ENCODE measurements around the gene KCNN3. TPM values are rescaled to one million over a fixed set of nuclear protein-coding genes. Genes with fewer than 3 reads are reported as not detected.
A peak's percentile ranks its signal among the peaks of the same experiment; 100 is the strongest.

The KCNN3 gene
- total RNA-seq, 4 donors from 2014 or later, result 5.0 to 30.0 (median 20.8) TPM

DNA sequence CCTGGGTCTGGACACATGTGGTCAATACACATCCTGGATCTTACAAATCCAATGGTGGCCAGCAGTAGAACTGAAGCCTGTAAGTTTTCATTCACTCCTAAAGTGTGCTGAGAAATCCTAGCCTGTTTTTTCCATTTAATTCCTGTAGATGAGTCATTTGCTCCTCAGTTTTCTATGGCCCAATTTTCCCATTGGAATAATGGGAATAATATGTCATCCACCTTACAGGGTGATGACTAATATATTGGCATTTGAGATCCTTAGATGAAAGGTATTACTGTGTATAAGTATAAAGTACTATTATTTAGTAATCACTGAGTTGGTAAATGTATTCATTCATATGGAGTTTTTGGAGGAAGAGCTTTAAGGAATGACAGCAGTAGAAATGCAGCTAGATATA lies 172.4 kb downstream of the KCNN3 start:
- ATAC-seq, result no peak
- Histone ChIP-seq H3K9me3 (no peaks in the 10 kb centered on the region), H3K4me3 (no peak overlapping the region)

GRCh38 chr1:154696456-154696855 lies 173.6 kb downstream of the KCNN3 start:
- in situ Hi-C loops (cut with MboI; ENCODE audit: low sequenced_read_pairs in 4 of 4) (no loop called here), intact Hi-C loops (cut with DNase I; ENCODE audit: low total_unique reads) (loop anchor here (10.0 kb wide), 1 partner anchor 178 kb away; the partner anchor contains the start of gene KCNN3)
- ATAC-seq, result peak; percentile 85 to 93

More for the DNA sequence above, 172.4 kb downstream of the KCNN3 start:
- Histone ChIP-seq H3K36me3 (no peaks in the 10 kb centered on the region), H3K27me3 (no peaks in the 10 kb centered on the region), H3K4me1 (peaks cover 32 to 34% of the 10 kb centered on the region in 2 donors), H3K27ac (peak overlapping the region; percentile 71 to 81 (median 76))
- in situ Hi-C loops (cut with MboI; ENCODE audit: low sequenced_read_pairs in 4 of 4), result no loop called here
- DNase-seq, result no peak
- intact Hi-C loops (cut with DNase I; ENCODE audit: low total_unique reads), result loop anchor here (10.0 kb wide), 1 partner anchor 177 kb away; the partner anchor contains the start of gene KCNN3
- TF ChIP-seq, protein P1, sequence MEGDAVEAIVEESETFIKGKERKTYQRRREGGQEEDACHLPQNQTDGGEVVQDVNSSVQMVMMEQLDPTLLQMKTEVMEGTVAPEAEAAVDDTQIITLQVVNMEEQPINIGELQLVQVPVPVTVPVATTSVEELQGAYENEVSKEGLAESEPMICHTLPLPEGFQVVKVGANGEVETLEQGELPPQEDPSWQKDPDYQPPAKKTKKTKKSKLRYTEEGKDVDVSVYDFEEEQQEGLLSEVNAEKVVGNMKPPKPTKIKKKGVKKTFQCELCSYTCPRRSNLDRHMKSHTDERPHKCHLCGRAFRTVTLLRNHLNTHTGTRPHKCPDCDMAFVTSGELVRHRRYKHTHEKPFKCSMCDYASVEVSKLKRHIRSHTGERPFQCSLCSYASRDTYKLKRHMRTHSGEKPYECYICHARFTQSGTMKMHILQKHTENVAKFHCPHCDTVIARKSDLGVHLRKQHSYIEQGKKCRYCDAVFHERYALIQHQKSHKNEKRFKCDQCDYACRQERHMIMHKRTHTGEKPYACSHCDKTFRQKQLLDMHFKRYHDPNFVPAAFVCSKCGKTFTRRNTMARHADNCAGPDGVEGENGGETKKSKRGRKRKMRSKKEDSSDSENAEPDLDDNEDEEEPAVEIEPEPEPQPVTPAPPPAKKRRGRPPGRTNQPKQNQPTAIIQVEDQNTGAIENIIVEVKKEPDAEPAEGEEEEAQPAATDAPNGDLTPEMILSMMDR (IDR thresholded peaks at IDR 0.05 in 4 of 5, conservative IDR thresholded peaks at IDR 0.05 in 1 of 5), result no peak
- no peak for TF ChIP-seq POLR2A (IDR thresholded peaks at IDR 0.05)

GRCh38 chr1:154695985-154696384 lies 174.1 kb downstream of the KCNN3 start:
- in situ Hi-C loops (cut with MboI; ENCODE audit: low sequenced_read_pairs in 4 of 4), result no loop called here
- Histone ChIP-seq H3K27ac (peak overlapping the region in 3 of 4 donors; percentile 71 to 81 (median 75)), H3K36me3 (no peaks in the 10 kb centered on the region), H3K9me3 (no peaks in the 10 kb centered on the region), H3K4me3 (no peak overlapping the region), H3K4me1 (peaks cover 32 to 34% of the 10 kb centered on the region in 2 donors), H3K27me3 (no peaks in the 10 kb centered on the region)
- TF ChIP-seq, protein P1 (IDR thresholded peaks at IDR 0.05 in 4 of 5, conservative IDR thresholded peaks at IDR 0.05 in 1 of 5), result no peak
- TF ChIP-seq POLR2A (IDR thresholded peaks at IDR 0.05), result no peak
- intact Hi-C loops (cut with DNase I; ENCODE audit: low total_unique reads), result loop anchor here (10.0 kb wide), 1 partner anchor 179 kb away; the partner anchor contains the start of gene KCNN3
- ATAC-seq, result no peak
- no peak for DNase-seq

More at GRCh38 chr1:154696456-154696855, 173.6 kb downstream of the KCNN3 start:
- H3K36me3 ChIP-seq, result no peaks in the 10 kb centered on the region
- H3K27me3 ChIP-seq, result no peaks in the 10 kb centered on the region
- peak overlapping the region; percentile 71 to 81 (median 76) for H3K27ac ChIP-seq
- no peaks in the 10 kb centered on the region for H3K9me3 ChIP-seq
- DNase-seq, result peak; percentile 50 to 74
- no peak for TF ChIP-seq POLR2A (IDR thresholded peaks at IDR 0.05)
- TF ChIP-seq, protein P1 (IDR thresholded peaks at IDR 0.05 in 4 of 5, conservative IDR thresholded peaks at IDR 0.05 in 1 of 5), result no peak
- no peak overlapping the region for H3K4me3 ChIP-seq
- H3K4me1 ChIP-seq, result peaks cover 32 to 34% of the 10 kb centered on the region in 2 donors

GRCh38 chr1:154694995-154695394 lies 175.1 kb downstream of the KCNN3 start:
- no peak for ATAC-seq
- Histone ChIP-seq H3K27me3 (no peaks in the 10 kb centered on the region), H3K36me3 (no peaks in the 10 kb centered on the region), H3K27ac (no peak overlapping the region), H3K4me3 (no peak overlapping the region), H3K4me1 (peaks cover 32 to 34% of the 10 kb centered on the region in 2 donors), H3K9me3 (no peaks in the 10 kb centered on the region)
- intact Hi-C loops (cut with DNase I; ENCODE audit: low total_unique reads), result loop anchor here (10.0 kb wide), 1 partner anchor 180 kb away; the partner anchor contains the start of gene KCNN3
- in situ Hi-C loops (cut with MboI; ENCODE audit: low sequenced_read_pairs in 4 of 4), result no loop called here
- DNase-seq, result no peak
- TF ChIP-seq POLR2A (IDR thresholded peaks at IDR 0.05), result no peak
- TF ChIP-seq, protein P1 (IDR thresholded peaks at IDR 0.05 in 4 of 5, conservative IDR thresholded peaks at IDR 0.05 in 1 of 5), result no peak
